ENCODE results near the gene LMNTD2.

The LMNTD2 gene, protein sequence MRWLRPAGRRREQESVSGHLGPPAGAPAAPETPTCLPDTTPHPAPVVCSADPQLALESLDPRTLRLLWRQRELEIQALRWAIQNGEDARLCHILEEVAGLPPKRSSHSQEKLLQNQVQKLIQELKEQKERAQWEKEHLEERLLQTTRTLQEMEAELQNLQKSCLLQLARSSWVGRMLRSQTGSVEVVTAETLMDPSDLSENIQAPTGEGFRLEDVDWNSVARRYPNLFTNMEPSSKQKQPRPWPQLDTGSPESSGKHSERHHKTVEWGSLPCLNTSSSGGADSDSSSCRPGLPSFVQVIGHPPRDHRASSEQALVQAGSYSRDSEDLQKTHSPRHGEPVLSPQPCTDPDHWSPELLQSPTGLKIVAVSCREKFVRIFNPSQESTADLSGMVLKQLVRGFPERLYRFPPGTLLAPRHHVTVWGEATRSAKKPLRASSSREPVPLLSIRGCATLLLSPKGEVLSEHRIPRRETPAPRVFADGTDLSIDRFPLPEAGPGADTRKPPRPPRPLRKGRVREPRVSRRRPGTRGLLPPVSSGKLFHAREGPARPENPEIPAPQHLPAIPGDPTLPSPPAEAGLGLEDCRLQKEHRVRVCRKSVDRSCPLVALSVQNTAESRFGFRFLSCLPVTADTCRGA

GRCh38 chr11:560305-561147, at the start of gene LMNTD2, which contains the start of gene RASSF7:
LMNTD2 (minus strand) TSS chr11:560738; CDS start chr11:560716, 22 bp downstream.
RASSF7 (plus strand) TSS chr11:560970; CDS start chr11:561769, 799 bp downstream.
- DNase-seq = peak; percentile 93

DNA sequence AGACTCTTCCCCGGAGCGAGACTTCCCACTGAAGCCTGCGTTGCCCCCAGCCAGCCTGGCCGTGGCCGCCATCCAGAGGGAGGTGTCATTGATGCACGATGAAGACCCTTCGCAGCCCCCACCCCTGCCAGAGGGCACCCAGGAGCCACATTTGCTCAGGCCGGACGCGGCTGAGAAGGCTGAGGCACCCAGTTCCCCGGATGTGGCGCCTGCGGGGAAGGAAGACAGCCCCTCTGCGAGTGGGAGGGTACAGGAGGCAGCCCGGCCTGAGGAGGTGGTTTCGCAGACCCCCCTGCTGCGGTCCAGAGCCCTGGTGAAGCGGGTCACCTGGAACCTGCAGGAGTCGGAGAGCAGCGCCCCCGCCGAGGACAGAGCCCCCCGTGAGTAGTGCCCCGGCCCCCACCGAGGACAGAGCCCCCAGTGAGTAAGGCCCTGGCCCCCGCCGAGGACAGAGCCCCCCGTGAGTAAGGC, 48.8 kb upstream of the LMNTD2 start:
- no peak for DNase-seq

- no peak for DNase-seq
Measured at GRCh38 chr11:608791-609251, 48.3 kb upstream of the LMNTD2 start.

DNA sequence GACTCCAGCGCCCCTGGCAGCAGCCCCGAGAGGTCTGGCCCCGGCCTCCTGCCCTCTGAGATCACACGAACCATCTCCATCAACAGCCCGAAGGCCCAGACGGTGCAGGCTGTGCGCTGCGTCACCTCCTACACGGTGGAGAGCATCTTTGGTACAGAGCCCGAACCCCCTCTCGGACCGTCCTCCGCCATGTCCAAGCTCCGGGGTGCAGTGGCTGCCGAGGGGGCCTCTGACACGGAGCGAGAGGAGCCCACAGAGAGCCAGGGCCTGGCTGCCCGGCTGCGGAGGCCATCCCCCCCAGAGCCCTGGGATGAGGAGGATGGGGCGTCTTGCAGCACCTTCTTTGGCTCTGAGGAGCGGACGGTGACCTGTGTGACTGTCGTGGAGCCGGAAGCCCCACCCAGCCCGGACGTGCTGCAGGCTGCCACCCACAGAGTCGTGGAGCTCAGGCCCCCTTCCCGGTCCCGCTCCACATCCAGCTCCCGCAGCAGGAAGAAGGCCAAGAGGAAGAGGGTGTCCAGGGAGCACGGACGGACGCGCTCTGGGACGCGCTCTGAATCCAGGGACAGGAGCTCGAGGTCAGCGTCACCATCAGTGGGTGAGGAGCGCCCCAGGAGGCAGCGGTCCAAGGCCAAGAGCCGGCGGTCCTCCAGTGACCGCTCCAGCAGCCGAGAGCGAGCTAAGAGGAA, 47.6 kb upstream of the LMNTD2 start:
- no peak for DNase-seq

GRCh38 chr11:607020-607780, 46.7 kb upstream of the LMNTD2 start:
- no peak for DNase-seq

DNA sequence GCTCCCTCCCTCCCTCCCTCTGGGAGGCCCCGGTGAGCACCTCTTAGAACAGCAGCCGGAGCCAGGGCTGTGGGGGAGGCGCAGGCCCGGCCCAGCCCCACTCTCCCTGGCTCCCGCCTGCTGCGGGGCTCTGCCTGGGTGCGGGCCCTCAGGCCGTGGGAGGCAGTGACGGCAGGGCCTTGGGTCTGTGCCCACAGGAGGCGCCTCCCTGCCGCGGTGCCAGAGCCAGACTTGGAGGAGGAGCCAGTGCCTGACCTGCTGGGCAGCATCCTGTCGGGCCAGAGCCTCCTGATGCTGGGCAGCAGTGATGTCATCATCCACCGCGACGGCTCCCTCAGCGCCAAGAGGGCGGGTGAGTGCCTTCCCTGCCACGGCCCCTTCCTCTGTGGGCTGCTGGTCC, 45.7 kb upstream of the LMNTD2 start:
- DNase-seq = peak in 1 of 2 experiments; percentile 24

DNA sequence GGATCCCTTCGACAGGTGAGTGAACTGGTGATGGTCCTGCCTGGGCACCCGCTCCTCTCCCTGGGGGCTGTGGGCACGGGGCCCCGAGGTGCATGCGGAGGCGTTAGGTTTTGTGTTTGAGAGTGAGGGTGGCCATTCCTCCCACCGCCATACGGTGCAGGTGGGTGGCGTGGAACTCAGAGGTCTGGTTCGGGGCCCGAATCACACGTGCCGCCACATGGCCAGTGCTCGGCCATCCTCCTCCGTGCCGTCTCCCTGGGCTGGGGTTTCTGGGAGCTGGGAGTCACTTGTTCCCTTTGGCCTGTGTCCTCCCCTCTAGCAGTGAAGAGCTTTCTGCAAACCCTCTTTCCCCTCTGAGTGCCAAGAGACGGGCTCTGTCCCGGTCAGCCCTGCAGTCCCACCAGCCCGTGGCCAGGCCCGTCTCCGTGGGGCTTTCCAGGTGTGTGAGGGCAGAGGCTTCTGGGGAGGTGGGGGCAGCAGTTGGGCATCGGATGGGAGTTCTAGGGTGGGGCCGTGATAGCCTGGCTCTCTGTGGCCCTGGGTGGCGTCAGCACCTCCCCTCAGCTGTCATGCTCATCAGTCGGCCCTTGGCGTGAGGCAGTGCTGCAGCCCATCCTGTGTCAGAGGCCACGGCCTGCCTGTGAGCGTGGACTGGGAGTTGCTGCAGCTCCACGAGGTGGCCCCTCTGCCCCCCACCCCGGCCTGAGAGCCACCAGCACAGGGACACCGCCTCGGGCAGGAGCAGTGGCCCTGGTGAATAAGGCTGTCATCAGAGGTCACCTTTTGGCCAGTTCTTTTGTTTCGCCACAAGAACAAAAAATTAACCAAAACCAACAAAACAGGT, 45.0 kb upstream of the LMNTD2 start:
- no peak for DNase-seq

DNA sequence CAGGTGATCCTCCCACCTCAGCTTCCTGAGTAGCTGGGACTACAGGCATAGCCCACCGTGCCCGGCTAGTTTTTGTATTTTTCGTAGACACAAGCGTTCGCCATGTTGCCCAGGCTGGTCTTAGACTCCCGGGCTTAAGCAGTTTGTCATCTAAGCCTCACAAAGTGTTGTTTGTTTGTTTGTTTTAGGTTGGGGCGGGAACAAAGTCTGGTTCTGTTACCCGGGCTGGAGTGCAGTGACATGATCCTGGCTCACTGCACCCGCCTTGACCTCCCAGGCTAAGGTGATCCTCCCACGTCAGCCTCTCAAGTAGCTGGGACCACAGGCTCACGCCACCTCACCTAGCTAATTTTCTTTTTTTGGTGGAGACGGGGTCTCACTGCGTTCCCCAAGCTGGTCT, 42.6 kb upstream of the LMNTD2 start:
- DNase-seq = no peak

DNA sequence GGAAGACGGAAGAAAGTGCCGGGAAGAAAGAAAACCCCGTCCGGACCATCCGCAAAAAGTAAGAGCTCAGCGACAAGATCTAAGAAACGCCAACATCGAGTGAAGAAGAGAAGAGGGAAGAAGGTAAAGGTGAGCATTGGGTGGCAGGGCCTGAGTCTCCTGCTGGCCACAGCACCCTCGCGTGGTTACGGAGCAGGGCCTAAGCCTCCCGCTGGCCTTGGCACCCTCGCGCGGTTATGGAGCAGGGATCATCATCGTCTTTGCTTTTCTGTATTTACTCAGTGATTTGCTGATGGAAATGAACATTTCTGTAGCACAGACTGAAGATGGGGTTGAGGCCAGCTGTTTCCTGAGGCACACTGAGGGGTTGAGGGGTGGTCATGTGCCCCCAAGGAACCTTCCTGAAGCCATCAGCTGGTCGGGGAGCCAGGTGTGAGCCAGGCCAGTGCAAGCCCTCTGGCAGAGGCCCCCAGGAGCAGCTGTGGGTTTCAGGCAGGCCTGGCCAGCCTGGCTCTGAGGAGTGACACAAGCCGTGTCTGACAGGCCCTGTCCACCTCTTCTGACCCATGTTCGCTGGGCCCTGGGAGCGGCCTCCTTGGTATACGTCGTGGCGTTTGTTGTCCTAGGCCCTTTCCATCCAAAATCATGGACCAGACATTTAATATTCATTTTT, 41.2 kb upstream of the LMNTD2 start:
- DNase-seq = no peak

DNA sequence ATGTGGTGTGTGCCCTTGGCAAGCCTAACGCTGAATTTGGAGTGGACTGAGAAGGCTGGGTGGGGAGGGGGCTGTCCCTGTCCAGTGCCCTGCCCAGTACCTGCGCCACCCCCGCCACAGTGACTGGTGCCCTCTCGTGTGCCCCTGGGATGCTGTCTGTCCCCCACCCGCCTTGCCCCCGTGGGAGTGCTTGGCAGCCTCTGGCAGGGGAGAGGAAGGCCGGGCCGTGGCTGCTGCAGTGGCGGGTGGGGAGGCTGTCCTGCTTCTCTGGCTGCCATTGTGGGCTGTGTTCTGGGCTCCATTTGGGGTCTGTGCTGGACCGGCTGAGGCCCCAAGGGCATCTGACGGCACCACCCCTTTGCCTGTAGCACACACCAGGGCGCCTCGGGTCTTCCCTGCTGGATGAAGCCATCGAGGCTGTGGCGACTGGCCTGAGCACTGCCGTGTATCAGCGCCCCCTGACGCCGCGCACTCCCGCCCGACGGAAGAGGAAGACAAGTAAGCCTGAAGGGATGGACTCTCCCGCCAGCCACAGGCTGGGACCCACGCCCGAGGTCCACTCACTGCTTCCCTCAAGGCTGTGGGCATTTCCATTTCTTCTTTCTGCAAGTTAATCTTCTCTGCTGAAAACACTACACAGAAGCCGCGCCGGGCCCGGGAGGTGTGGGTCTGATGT, 37.6 kb upstream of the LMNTD2 start:
- no peak for DNase-seq

DNA sequence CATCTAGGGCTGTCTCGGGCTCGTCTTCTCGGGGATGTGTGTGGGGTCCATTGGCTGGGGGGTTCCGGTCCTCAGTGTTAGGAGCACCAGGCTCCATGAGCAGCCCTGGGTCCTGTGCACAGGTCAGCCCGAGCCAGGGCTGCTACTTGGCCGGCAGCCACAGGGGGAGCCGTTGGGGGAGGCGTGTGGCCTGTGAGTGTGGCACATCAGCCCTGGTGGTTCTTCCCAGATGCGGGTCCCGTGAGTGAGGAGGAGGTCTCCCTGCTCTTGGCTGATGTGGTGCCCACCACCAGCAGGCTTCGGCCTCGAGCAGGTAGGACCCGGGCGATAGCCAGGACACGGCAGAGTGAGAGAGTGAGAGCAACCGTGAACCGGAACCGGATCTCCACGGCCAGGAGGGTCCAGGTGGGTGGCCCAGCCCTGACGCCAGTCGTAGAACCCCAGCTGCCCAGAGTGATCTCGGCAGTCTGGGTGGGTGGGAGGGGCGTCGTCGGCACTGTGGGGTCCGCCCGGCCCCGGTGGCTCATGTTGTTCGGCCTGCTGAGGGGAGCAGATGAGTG, 36.7 kb upstream of the LMNTD2 start:
- DNase-seq = no peak

DNA sequence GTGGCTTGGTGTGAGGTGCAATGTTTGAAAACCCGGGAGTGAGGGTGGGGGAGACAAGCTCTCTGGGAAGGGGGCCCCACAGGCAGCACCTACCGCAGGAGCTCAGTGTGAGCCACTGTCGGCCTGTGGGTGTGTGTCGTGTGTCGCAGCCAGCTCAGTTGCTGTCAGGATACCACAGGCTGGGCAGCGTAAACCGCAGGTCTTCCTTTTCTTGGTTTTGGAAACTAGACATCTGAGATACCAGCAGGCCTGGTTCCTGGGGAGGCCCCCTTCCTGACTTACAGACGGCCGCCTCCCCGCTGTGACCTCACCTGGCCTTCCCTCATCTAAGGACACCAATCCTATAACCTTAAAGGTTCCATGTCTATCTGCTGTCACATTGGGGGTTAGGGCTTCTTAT, 35.8 kb upstream of the LMNTD2 start:
- DNase-seq = no peak

- no peak for DNase-seq
Measured at GRCh38 chr11:595400-595799, 34.9 kb upstream of the LMNTD2 start.

- no peak for DNase-seq
Measured at GRCh38 chr11:593347-593746, 32.8 kb upstream of the LMNTD2 start.

DNA sequence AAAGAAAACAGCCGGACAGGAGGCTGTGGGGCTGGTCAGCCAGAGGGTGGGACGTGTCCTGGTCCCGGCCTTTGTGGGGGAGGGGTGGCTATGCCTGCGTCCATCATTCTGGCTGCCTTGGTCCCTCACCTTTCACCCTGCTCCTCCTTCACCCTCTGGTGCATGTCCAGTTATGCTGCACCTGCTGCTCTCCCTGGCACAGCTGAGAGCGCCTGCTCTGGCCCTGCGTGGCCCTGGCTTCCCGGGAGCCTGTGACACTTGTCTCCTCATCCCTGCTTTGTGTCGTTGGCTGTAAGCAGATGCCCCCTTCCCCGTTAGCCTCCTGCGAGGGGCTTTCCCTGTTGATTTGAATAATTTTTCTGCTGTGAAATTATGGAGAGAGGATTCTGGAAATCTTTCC, 32.4 kb upstream of the LMNTD2 start:
- DNase-seq = no peak

DNA sequence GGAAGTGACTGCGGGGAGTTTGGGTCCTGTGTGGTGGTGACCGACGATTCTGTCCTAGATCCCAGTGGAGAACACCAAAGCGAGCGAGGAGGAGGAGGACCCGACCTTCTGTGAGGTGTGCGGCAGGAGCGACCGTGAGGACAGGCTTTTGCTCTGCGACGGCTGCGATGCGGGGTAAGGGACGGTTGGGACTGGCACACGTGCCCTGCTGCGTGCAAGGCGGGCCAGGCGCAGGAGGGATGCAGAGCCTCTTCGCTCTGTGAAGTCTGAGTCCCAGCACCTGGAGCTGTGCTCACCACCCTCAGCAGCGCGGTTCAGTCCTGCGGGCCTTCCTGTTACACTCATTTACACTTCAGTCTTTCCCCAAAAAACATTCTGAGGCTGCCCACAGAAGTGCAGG, 32.0 kb upstream of the LMNTD2 start:
- no peak for DNase-seq

GRCh38 chr11:590997-591396, 30.5 kb upstream of the LMNTD2 start:
- no peak for DNase-seq

DNA sequence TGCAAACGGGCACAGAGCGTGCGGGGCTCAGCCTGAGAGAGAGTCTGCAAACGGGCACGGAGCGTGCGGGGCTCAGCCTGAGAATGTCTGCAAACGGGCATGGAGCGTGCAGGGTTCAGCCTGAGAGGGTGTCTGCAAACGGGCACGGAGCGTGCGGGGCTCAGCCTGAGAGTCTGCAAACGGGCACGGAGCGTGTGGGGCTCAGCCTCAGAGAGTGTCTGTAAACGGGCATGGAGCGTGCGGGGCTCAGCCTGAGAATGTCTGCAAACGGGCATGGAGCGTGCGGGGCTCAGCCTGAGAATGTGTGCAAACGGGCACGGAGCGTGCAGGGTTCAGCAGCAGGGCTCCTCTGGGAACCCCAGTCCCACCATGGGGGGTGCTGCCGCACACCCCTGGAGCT, 29.3 kb upstream of the LMNTD2 start:
- DNase-seq = no peak

GRCh38 chr11:587978-588380, 27.4 kb upstream of the LMNTD2 start:
- no peak for DNase-seq
